HG03060 (cell line): ENCODE measurements around the gene ATP8A2.
"Not testable (repeated sequence)": the region's sequence is repeated elsewhere in the genome, so short reads cannot be mapped to it uniquely, and the experiment has no call there.

Source experiments
- ATAC-seq: cut with Tn5 transposase; IDR thresholded peaks from one replicate; pipeline ENCODE4 v1.9.1; 2021; ENCODE audit warnings: low read depth, moderate number of reproducible peaks; ENCODE audit not compliant: unreplicated experiment

The ATP8A2 gene

GRCh38 chr13:25783076-25783475 lies 411.3 kb downstream of the ATP8A2 start:
- ATAC-seq: no peak

GRCh38 chr13:25783601-25784024 lies 411.8 kb downstream of the ATP8A2 start:
- ATAC-seq: no peak

GRCh38 chr13:25784119-25784518 lies 412.3 kb downstream of the ATP8A2 start:
- ATAC-seq: no peak

GRCh38 chr13:25790137-25790536 lies 418.4 kb downstream of the ATP8A2 start:
- ATAC-seq: not testable (repeated sequence)

GRCh38 chr13:25795277-25795676 lies 423.5 kb downstream of the ATP8A2 start:
- ATAC-seq: no peak

GRCh38 chr13:25796474-25796873 lies 424.7 kb downstream of the ATP8A2 start:
- ATAC-seq: no peak

- no peak for ATAC-seq
Measured at GRCh38 chr13:25798998-25799397, 427.2 kb downstream of the ATP8A2 start.

GRCh38 chr13:25800523-25800922 lies 428.7 kb downstream of the ATP8A2 start:
- ATAC-seq: no peak

- ATAC-seq: no peak
Measured at GRCh38 chr13:25802579-25802978, 430.8 kb downstream of the ATP8A2 start.

GRCh38 chr13:25803641-25804040 lies 431.9 kb downstream of the ATP8A2 start:
- no peak for ATAC-seq

GRCh38 chr13:25806264-25806974 lies 434.6 kb downstream of the ATP8A2 start:
- ATAC-seq: no peak

- no peak for ATAC-seq
Measured at GRCh38 chr13:25807562-25807961, 435.8 kb downstream of the ATP8A2 start.

GRCh38 chr13:25811506-25811905 lies 439.7 kb downstream of the ATP8A2 start:
- no peak for ATAC-seq

GRCh38 chr13:25816239-25816638 lies 444.5 kb downstream of the ATP8A2 start:
- no peak for ATAC-seq

- no peak for ATAC-seq
Measured at GRCh38 chr13:25819856-25820530, 448.2 kb downstream of the ATP8A2 start.

GRCh38 chr13:25821776-25822175 lies 450.0 kb downstream of the ATP8A2 start:
- ATAC-seq: no peak

- not testable (repeated sequence) for ATAC-seq
Measured at GRCh38 chr13:25827221-25827620, 455.4 kb downstream of the ATP8A2 start.

- no peak for ATAC-seq
Measured at GRCh38 chr13:25827831-25828465, 456.2 kb downstream of the ATP8A2 start.

- no peak for ATAC-seq
Measured at GRCh38 chr13:25833761-25834160, 462.0 kb downstream of the ATP8A2 start.

- no peak for ATAC-seq
Measured at GRCh38 chr13:25836574-25837336, 465.0 kb downstream of the ATP8A2 start.

- no peak for ATAC-seq
Measured at GRCh38 chr13:25839371-25839770, 467.6 kb downstream of the ATP8A2 start.
